ENCODE results near the gene LNP1. TPM values are rescaled to one million over a fixed set of nuclear protein-coding genes. Genes with fewer than 3 reads are reported as not detected.

The LNP1 gene
- total and polyA plus RNA-seq, 2 of the 13 experiments (the other 11 are each of a cell fraction or from before 2014, with no cell fraction given) = 3.6 to 7.0 TPM

DNA sequence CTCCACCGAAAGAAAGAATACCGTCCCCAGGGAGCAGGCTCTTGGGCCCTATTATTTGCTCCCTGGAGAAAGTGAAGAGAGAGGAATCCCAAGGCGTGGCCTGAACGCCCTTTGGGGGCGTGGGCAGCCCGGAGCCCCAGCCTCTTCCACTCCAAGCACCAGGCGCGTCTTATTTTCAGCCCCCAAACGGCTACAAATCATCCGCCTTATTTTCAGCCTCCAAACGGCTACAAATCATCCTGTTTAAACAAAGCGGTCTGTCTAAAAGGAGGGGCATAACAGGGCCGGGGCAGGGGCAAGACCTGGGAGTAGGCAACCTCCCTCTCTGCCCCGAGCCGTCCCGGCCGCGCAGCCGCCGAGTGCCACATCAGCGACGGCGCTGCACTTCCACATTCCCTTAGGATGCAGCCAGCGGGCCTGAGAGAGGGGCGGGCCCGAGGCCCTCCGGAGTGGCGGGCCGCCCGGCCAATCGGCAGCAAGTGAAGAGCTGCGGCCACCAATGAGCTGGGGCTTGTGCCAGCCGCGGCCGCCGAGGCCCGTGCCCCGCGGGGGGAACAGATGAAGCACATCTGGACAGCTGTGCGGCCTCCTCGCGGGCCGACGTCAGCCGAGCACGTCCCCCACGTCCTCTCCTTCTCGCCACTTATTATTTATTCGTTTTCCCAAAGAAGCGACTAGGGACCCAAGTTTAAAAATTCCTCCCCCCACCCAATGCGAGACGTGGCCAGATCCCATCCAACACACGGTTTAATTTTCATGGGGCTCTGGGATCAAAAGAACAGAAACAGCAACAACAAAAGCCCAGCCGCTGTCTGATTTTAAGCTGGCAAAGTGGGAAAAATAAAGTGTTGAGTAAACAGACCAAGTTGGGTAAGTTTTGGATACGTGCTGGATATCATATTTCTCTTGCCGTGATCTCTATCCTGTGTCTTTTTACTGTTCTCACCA lies 91.0 kb downstream of the LNP1 start, which contains the start of gene TMEM45A (continued):
- TF ChIP-seq, protein P1, sequence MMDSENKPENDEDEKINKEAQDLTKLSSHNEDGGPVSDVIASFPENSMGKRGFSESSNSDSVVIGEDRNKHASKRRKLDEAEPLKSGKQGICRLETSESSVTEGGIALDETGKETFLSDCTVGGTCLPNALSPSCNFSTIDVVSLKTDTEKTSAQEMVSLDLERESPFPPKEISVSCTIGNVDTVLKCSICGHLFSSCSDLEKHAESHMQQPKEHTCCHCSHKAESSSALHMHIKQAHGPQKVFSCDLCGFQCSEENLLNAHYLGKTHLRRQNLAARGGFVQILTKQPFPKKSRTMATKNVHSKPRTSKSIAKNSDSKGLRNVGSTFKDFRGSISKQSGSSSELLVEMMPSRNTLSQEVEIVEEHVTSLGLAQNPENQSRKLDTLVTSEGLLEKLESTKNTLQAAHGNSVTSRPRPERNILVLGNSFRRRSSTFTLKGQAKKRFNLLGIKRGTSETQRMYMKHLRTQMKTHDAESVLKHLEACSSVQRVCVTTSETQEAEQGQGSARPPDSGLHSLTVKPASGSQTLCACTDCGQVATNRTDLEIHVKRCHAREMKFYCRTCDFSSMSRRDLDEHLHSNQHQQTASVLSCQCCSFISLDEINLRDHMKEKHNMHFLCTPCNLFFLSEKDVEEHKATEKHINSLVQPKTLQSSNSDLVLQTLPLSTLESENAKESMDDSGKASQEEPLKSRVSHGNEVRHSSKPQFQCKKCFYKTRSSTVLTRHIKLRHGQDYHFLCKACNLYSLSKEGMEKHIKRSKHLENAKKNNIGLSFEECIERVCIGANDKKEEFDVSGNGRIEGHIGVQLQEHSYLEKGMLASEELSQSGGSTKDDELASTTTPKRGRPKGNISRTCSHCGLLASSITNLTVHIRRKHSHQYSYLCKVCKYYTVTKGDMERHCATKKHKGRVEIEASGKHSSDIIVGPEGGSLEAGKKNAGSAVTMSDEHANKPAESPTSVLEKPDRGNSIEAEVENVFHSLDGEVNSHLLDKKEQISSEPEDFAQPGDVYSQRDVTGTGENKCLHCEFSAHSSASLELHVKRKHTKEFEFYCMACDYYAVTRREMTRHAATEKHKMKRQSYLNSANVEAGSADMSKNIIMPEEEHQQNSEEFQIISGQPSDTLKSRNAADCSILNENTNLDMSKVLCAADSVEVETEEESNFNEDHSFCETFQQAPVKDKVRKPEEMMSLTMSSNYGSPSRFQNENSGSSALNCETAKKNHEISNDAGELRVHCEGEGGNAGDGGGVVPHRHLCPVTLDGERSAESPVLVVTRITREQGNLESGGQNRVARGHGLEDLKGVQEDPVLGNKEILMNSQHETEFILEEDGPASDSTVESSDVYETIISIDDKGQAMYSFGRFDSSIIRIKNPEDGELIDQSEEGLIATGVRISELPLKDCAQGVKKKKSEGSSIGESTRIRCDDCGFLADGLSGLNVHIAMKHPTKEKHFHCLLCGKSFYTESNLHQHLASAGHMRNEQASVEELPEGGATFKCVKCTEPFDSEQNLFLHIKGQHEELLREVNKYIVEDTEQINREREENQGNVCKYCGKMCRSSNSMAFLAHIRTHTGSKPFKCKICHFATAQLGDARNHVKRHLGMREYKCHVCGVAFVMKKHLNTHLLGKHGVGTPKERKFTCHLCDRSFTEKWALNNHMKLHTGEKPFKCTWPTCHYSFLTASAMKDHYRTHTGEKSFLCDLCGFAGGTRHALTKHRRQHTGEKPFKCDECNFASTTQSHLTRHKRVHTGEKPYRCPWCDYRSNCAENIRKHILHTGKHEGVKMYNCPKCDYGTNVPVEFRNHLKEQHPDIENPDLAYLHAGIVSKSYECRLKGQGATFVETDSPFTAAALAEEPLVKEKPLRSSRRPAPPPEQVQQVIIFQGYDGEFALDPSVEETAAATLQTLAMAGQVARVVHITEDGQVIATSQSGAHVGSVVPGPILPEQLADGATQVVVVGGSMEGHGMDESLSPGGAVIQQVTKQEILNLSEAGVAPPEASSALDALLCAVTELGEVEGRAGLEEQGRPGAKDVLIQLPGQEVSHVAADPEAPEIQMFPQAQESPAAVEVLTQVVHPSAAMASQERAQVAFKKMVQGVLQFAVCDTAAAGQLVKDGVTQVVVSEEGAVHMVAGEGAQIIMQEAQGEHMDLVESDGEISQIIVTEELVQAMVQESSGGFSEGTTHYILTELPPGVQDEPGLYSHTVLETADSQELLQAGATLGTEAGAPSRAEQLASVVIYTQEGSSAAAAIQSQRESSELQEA (CRISPR knock-in tag; IDR thresholded peaks at IDR 0.05; ENCODE audit: not compliant biosample characterization) = peak; percentile 94
- TF ChIP-seq ZNF7 (CRISPR knock-in tag; IDR thresholded peaks at IDR 0.05) (no peak), ISL2 (CRISPR knock-in tag; IDR thresholded peaks at IDR 0.05) (peak; percentile 62; the same call in 1 of the 2 replicates), PHF21A (CRISPR knock-in tag; IDR thresholded peaks at IDR 0.05) (peak; percentile 52; the same call in 1 of the 2 replicates), ADNP (CRISPR knock-in tag; IDR thresholded peaks at IDR 0.05) (no peak), RBM39 (IDR thresholded peaks at IDR 0.05; ENCODE audit: low read depth, low read length, poor library complexity, severe bottlenecking) (peak; percentile 37), NRL (CRISPR knock-in tag; IDR thresholded peaks at IDR 0.05; ENCODE audit: borderline replicate concordance) (peak; percentile 88), BRD4 (CRISPR knock-in tag; IDR thresholded peaks at IDR 0.05) (peak; percentile 67; the same call in 1 of the 2 replicates), RBAK (CRISPR knock-in tag; IDR thresholded peaks at IDR 0.05) (no peak), ZNF777 (CRISPR knock-in tag; IDR thresholded peaks at IDR 0.05) (peak; percentile 78), SATB2 (CRISPR knock-in tag; IDR thresholded peaks at IDR 0.05) (peak; percentile 85; the same call in 1 of the 2 replicates), SSRP1 (CRISPR knock-in tag; IDR thresholded peaks at IDR 0.05) (no peak), TBX3 (IDR thresholded peaks at IDR 0.05; ENCODE audit: borderline replicate concordance) (no peak), PLRG1 (conservative IDR thresholded peaks at IDR 0.05) (no peak)
- TF ChIP-seq, protein P2, sequence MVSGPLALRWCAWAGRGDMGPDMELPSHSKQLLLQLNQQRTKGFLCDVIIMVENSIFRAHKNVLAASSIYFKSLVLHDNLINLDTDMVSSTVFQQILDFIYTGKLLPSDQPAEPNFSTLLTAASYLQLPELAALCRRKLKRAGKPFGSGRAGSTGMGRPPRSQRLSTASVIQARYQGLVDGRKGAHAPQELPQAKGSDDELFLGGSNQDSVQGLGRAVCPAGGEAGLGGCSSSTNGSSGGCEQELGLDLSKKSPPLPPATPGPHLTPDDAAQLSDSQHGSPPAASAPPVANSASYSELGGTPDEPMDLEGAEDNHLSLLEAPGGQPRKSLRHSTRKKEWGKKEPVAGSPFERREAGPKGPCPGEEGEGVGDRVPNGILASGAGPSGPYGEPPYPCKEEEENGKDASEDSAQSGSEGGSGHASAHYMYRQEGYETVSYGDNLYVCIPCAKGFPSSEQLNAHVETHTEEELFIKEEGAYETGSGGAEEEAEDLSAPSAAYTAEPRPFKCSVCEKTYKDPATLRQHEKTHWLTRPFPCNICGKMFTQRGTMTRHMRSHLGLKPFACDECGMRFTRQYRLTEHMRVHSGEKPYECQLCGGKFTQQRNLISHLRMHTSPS (CRISPR knock-in tag; IDR thresholded peaks at IDR 0.05; ENCODE audit: low read depth) = peak; percentile 72
- TF ChIP-seq, protein P3, sequence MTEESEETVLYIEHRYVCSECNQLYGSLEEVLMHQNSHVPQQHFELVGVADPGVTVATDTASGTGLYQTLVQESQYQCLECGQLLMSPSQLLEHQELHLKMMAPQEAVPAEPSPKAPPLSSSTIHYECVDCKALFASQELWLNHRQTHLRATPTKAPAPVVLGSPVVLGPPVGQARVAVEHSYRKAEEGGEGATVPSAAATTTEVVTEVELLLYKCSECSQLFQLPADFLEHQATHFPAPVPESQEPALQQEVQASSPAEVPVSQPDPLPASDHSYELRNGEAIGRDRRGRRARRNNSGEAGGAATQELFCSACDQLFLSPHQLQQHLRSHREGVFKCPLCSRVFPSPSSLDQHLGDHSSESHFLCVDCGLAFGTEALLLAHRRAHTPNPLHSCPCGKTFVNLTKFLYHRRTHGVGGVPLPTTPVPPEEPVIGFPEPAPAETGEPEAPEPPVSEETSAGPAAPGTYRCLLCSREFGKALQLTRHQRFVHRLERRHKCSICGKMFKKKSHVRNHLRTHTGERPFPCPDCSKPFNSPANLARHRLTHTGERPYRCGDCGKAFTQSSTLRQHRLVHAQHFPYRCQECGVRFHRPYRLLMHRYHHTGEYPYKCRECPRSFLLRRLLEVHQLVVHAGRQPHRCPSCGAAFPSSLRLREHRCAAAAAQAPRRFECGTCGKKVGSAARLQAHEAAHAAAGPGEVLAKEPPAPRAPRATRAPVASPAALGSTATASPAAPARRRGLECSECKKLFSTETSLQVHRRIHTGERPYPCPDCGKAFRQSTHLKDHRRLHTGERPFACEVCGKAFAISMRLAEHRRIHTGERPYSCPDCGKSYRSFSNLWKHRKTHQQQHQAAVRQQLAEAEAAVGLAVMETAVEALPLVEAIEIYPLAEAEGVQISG (CRISPR knock-in tag; IDR thresholded peaks at IDR 0.05) = peak; percentile 75
